GM08714 (cell line): Measurements from ENCODE around the gene CABP2.

ENCODE experiments used
- H3K4me3 ChIP-seq: fragments of 200-500 bp; sonication (Bioruptor generic); 2 replicates; pipeline ENCODE4 v1.5.1; 2014; ENCODE audit warnings: mild to moderate bottlenecking, low read length, inconsistent platforms
- ZNF274 ChIP-seq: IDR thresholded peaks from 2 replicates; pipeline ENCODE4 v1.6.1; 2012; ENCODE audit warnings: mild to moderate bottlenecking, low read depth, low read length

CABP2 gene

GRCh38 chr11:67507242-67507863 lies 15.9 kb downstream of the CABP2 start:
- H3K4me3 ChIP-seq = peak overlapping the region; percentile 67
- no peak for TF ChIP-seq ZNF274

GRCh38 chr11:67506426-67507051 lies 16.7 kb downstream of the CABP2 start:
- no peak for TF ChIP-seq ZNF274
- H3K4me3 ChIP-seq = no peak overlapping the region; the same call in 1 of the 2 replicates

DNA sequence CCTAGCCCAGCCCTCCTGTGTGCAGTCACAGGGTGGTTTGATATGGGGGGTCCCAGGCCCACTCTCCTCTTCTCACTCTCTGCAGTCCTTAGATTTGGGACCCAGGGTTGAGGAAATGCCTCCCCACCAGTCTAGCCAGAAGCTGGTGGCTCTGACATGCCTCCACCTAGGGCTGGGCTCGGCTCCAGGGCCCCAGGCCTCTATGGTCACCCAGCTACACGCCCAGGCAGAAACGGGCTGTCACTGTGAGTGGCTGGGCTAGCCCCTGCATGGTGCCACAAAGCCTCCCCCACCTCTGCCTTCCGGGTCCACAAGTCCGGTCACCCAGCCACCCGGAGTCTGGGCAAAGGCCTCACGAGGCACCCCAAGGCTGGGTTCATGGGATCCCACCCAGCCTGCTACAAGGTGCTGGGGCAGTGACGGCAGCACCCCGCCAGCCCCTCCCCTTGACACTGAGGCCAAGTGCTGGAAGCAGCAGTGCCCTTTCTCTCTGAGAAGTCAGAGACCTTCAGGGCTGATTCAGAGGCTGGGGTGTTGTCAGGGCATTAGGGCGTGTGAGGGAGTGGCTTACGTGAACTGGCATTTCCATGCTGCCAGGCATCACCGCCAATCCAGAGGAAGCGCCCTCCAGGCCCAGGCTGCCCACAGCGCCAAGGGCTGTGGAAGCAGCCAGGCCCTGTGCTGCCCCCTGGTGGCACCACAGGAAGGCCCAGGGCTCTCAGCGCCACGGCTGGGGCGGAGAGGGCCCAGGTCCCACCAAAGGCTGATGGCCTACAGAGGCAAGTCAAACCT lies 17.4 kb downstream of the CABP2 start:
- H3K4me3 ChIP-seq = peak overlapping the region; percentile 2; the same call in 1 of the 2 replicates
- no peak for TF ChIP-seq ZNF274

- peak within 1 kb of the TSS; percentile 71 for H3K4me3 ChIP-seq
- no peak for TF ChIP-seq ZNF274
Observed at GRCh38 chr11:67504950-67505581, 18.2 kb downstream of the CABP2 start, which contains the start of gene PITPNM1. PITPNM1 (minus strand) TSS chr11:67505363; CDS start chr11:67504180, 1,183 bp downstream.

- peak overlapping the region; percentile 71 for H3K4me3 ChIP-seq
- no peak for TF ChIP-seq ZNF274
Observed at GRCh38 chr11:67504005-67504949, 19.0 kb downstream of the CABP2 start.

DNA sequence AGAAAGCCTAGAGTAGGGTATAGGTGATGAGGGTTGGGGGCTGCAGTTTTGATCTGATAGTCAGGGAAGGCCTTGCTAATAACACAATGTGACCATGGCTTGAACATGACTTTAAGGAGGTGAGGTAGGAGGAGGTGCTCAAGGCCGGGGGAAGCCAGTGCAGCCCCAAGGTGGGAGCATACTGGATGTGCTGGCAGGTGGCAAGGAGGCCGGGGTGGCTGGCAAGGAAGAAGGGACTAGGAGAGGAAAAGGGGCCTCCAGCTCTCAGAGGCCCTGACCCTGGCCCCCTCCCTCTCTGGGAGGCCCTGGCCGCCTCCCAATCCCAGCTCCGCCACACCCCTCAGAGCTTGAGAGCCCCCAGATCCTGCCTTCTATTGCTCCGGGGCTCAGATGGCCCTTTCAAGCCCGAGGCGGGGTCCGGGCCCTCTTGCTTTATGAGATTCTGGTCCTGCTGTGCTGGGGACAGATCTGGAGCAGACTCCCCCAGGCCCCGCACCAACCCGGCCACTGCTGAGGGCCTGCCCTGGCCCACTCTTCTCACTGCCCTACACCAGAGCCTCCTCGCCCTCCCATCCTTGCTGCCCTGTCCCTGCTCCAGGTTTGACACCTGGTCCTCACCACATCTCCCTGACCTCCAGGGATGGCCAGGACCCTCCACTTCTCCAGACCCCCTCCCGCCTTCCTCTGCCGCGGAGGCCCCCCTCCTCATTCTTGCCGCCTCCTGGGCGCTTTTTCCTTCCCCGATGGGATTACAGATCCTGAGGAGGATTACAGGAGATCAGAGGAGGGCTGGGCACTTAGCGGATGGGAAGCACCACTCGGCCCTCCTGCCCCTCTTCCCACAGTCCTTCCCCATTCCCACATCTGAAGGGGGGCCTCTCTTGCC lies 19.9 kb downstream of the CABP2 start:
- H3K4me3 ChIP-seq = peak overlapping the region; percentile 71; the same call in 1 of the 2 replicates
- no peak for TF ChIP-seq ZNF274

DNA sequence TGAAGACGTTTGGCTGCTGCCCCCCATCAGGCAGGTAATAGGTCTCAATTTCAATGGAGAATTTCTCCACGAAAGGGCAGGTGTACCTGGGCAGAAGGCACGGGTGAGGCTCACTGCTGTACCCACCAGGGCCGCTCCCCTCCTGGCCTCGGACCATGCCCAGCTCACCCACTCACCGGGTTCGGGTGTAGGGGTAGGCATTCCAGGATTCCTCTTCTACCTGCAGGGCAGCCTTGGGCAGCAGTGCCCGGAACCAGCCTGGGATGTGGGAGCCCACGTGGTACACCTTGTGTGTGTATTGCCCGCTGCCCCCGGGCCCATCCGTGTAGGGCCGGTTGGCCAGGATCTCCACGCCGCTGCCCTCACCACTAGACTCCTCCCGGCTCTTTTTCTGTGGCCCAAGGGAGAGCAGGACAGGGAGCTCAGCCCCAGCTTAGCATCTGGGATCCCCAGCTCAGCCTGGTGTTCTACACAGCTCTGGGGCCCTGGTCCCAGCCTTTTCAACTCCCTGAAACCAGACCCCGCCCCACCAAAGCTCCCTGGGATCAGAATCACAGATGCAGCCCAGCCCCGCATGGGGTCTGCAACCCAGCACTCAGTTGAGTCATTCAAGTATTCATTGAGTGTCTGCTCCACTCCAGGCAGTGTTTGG lies 20.8 kb downstream of the CABP2 start:
- H3K4me3 ChIP-seq = no peak overlapping the region
- no peak for TF ChIP-seq ZNF274

DNA sequence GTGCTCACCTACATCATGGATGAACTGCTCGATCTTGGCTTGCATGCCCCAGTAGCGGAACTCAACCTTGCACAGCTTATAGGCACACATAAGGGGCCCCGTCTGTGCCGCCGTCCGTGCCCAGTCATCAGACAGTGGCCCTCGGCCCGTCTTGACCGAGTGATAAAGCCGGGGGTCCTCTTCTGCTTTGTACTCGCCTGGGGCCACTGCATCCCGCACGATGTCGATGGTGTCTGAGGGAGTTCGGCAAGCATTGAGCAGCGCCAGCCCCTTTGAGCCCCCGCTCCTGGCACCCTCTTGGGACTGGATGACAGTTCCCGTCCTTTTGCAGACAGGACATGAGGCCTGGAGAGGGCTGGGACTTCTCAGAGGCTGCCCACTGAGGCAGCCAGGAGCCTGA lies 21.4 kb downstream of the CABP2 start:
- no peak for TF ChIP-seq ZNF274
- no peak overlapping the region for H3K4me3 ChIP-seq

- no peak for TF ChIP-seq ZNF274
- H3K4me3 ChIP-seq = no peak overlapping the region
Observed at GRCh38 chr11:67500831-67501715, 22.2 kb downstream of the CABP2 start.

- no peak for TF ChIP-seq ZNF274
- no peak overlapping the region for H3K4me3 ChIP-seq
Observed at GRCh38 chr11:67500484-67500821, 22.8 kb downstream of the CABP2 start.

GRCh38 chr11:67499808-67500483 lies 23.3 kb downstream of the CABP2 start:
- TF ChIP-seq ZNF274 = no peak
- H3K4me3 ChIP-seq = no peak overlapping the region
